Fibroblast of skin of right biceps (primary cell): Measurements from ENCODE around the gene SRRM2.

Source experiments
- DNase-seq: peaks from one replicate; pipeline ENCODE4 v3.0.0-alpha.2; 2013

SRRM2 gene

GRCh38 chr16:2765462-2766404 is 13.3 kb downstream of the SRRM2 start:
- no peak for DNase-seq

- no peak for DNase-seq
Measured at GRCh38 chr16:2766430-2767139, 14.1 kb downstream of the SRRM2 start.

- no peak for DNase-seq
Measured at GRCh38 chr16:2767140-2767731, 14.8 kb downstream of the SRRM2 start.

DNA sequence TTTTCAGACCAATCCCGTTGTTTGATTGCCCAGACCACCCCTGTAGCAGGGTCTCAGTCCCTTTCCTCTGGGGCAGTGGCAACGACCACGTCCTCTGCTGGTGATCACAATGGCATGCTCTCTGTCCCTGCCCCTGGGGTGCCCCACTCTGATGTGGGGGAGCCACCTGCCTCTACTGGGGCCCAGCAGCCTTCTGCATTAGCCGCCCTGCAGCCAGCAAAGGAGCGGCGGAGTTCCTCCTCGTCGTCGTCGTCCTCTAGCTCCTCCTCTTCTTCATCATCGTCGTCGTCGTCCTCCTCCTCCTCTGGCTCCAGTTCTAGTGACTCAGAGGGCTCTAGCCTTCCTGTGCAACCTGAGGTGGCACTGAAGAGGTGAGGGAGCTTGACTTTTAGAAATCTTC is 15.5 kb downstream of the SRRM2 start:
- DNase-seq = no peak

DNA sequence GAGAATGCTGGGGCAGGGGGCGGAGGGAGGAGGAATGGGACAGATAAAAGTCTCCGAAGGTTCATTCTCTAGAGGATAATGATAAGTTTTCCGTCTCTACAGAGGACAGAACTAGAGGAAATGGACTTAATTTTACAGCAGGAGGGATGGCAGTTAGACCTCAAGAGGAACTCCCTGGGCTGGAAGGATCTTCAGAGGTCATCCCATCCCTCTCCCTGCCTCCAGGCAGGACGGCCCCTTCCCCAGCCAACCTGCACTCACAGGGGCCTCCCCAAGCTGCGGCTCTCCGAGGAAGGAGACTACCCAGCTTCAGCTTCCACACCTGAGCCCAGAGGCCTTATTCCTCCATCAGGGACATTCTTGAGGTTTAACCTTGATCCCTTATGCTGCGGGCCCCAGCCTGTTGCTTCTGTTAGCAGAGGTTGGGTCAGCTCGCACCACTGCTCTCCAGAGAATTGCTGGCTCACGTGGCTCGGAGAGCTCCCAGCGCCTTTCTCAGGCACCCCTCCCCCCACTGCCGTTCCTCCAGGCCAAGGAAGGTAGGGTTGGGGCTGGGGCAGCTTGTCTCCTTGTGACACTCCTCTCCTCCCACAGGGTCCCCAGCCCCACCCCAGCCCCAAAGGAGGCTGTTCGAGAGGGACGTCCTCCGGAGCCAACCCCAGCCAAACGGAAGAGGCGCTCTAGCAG is 16.1 kb downstream of the SRRM2 start:
- DNase-seq = peak; percentile 18

DNA sequence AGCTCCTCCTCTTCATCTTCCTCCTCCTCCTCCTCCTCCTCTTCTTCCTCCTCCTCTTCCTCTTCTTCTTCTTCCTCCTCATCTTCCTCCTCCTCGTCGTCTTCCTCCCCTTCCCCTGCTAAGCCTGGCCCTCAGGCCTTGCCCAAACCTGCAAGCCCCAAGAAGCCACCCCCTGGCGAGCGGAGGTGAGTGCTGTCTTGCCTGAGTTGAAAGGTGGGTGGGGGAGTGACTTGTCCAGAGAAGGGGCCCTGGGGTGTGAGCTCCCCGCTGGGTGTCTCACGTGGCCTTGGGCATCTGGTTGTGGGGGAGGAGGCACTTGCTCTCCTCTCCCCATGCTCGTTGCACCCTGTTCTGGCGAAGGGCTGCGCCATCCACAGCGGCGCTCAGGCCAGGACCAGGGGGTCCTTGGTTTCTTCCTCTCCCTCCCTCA is 16.7 kb downstream of the SRRM2 start:
- no peak for DNase-seq

DNA sequence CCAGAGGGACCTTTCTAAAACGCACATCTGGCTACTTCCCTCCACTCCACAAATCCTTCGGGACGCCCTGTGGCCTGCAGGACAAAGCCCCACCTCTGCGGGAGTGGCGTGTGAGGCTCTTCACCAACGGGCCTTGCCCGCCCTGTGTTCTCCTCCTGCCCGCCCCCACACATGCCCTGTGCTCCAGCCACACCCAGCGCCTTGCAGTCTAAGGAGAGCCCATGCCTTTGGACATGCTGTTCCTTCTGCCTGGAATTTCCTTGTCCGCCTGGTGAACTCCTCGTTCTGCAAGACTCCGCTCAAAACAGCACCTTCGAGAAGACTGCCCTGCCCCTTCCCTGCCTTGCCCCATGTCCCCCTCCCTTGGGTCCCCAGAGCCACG is 17.2 kb downstream of the SRRM2 start:
- DNase-seq = no peak

- no peak for DNase-seq
Measured at GRCh38 chr16:2770057-2770951, 17.9 kb downstream of the SRRM2 start.

DNA sequence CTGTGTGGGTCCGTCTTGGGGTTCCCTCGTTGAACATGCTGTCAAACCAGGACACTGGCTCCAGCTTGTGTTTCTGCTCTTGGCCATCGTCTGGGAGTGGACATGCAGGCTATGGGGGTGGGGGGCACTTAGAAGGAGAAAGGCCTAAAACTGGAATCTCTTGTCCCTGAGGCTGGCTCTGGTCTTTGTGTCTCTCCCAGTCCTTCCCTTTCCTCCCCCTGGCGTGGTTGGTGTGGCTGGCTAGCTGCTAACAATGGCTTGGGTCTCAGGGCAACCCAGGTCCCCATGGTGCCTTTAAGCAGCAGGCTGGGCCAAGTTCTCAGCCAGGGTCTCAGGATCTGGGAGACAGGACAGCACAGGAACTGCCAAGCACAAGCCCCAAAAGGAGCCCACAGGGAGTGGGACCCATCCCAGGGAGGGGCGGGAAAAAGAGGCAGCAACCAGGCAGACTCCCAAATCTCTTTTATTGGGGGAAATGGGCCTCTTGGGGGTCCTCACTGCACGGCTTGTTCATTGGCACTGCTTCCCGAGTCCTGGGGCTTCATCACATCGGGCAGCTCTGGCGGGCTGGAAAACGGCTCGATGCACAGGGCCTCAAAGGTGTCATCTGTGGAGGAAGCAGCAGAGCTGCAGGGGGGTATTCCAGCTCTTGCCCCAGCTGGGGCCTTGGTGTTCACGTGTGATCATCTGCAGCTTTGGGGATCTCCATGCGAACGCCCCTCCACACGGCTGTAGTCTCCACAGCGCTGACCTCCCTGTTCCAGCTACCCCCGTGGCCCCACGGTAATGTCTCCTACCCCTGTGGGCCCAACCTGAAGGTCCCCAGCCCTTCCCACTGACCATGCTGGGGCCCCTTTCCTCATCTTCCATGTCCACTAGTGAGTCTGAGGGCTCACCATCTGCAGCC is 19.3 kb downstream of the SRRM2 start:
- DNase-seq = no peak

GRCh38 chr16:2773188-2773968 is 20.9 kb downstream of the SRRM2 start:
- peak; percentile 45 for DNase-seq

GRCh38 chr16:2774161-2774891 is 21.9 kb downstream of the SRRM2 start:
- DNase-seq = no peak

GRCh38 chr16:2775131-2775716 is 22.8 kb downstream of the SRRM2 start:
- no peak for DNase-seq

DNA sequence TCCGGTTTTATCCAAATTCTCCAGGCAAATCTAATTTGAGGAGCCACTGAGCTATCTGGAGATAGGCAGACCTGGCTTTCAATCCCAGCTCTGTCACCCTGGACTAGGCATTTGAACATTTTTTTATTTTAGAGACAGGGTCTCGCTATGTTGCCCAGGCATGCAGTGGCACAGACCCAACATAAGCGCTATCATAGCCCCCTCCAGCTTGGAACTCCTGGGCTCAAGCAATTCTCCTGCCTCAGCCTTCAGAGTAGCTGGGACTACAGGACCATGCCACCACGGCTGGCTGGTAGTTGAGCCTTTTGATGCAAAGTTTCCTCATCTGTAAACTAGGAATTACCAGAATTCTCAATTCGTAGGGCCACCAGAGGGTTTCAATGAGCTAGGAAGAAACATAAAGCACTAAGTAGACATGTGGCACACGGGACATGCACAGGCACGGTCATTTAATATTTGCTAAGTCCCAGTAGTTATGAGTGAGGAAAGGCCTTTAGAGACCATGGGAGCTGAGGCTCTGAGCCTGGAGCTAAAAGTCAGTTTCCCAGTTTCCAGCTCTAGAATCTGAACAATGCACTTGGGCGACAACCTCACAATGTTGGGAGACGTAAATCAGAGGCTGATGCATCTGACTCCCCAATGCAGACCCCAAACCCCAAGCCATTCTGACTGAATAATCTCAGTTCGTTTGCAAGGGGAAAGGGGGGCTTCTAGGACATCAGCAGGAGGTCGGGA is 23.5 kb downstream of the SRRM2 start:
- no peak for DNase-seq

- peak; percentile 17 for DNase-seq
Measured at GRCh38 chr16:2776500-2777139, 24.2 kb downstream of the SRRM2 start.

GRCh38 chr16:2777231-2777902 is 24.9 kb downstream of the SRRM2 start, which contains the start of gene ELOB:
Gene ELOB, minus strand, starts transcription at chr16:2777280. Its CDS starts 41 bp downstream, at chr16:2777239.
- DNase-seq = peak; percentile 87

- peak; percentile 18 for DNase-seq
Measured at GRCh38 chr16:2777903-2778629, 25.6 kb downstream of the SRRM2 start.
